Measurements from ENCODE around the gene CPNE7.

The CPNE7 gene

GRCh38 chr16:89575247-89576152 is at the start of gene CPNE7:
Gene CPNE7, plus strand, starts transcription at chr16:89575758. Its CDS starts 140 bp downstream, at chr16:89575898.
- no peak for DNase-seq

GRCh38 chr16:89529097-89529496 is 46.5 kb upstream of the CPNE7 start:
- no peak for DNase-seq

DNA sequence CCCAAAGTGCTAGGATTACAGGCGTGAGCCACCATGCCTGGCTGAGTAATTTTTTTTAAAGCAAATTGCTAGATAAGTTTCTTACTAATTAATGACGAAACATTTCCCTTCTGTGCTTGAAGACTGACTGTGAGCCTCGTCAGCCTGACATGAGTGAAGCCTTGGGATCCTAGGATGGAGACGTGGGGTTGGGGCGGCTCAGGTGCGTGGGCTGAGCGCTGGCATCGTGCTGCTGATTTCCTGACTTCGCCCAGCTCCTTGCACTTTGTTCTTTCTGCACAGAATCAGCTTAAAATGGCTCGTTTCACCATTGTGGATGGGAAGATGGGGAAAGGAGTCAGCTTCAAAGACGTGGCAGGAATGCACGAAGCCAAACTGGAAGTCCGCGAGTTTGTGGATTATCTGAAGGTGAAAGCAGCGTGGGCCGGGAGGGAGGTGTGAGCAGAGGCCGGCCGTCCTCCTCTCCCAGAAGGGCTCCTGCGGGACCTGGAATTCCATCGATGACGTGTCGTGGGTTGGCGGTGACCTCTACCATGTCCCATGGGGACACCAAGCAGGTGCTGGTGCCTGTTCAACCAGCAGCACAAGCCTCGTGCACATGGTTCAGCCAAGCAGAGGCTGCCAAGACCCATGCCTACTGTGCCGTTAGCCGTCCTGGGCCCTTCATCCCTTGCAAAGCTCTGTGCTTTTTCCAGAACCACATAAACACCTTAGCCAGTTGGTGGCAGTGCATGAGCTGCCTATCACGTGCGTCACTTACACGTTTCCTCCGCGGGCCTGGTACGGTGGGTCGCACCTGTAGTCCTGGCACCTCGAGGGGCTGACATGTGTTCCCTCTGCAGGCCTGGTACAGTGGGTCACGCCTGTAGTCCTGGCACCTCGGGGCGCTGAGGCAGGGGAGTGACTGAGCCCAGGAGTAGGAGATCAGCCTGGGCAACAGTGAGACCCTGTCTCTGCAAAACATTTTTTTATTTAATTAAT is 44.9 kb upstream of the CPNE7 start:
- no peak for DNase-seq

DNA sequence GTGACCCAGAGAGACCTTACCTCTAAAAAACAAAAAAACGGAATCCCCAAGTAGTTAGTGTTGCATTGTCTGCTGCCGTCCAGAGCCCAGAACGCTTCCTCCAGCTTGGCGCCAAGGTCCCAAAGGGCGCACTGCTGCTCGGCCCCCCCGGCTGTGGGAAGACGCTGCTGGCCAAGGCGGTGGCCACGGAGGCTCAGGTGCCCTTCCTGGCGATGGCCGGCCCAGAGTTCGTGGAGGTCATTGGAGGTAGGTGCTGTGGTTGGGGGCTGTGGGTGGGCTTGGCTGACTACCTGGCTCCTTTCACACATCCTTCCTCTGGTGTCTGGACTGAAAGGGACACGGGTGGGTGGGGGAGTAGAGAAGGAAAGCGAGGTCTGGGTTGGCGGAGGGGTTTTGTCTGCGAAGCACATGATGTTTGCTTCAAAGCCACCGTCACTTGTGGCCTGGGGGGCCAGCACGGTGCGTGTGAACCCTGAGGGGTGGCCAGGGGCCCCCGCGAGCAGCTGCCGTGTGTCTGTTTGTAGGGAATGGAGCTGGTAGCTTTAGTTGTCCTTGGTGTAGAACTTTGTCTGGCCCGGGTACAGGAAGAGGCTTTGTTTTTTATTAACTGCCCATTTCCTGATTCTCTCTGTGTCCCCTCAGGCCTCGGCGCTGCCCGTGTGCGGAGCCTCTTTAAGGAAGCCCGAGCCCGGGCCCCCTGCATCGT is 43.6 kb upstream of the CPNE7 start:
- no peak for DNase-seq

- no peak for DNase-seq
Measured at GRCh38 chr16:89534252-89534756, 41.3 kb upstream of the CPNE7 start.

DNA sequence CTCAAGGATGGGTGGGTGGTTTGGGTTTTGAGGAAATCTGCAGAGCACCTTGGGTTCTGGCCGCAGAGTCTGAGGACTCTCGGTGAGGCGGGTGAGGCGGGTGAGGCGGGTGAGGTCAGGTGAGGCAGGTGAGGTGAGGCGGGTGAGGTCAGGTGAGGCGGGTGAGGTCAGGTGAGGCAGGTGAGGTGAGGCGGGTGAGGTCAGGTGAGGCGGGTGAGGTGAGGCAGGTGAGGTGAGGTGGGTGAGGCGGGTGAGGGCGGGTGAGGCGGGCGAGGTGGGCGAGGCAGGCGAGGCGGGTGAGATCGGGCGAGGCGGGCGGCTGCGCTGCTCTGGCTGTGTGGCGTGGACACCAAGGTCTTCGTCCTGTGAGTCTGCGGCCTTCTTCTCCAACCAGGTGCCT is 39.2 kb upstream of the CPNE7 start:
- DNase-seq, result no peak

- DNase-seq, result no peak
Measured at GRCh38 chr16:89536886-89537548, 38.5 kb upstream of the CPNE7 start.

GRCh38 chr16:89537549-89537925 is 38.0 kb upstream of the CPNE7 start:
- no peak for DNase-seq

- no peak for DNase-seq
Measured at GRCh38 chr16:89538286-89538685, 37.3 kb upstream of the CPNE7 start.

- no peak for DNase-seq
Measured at GRCh38 chr16:89540557-89540956, 35.0 kb upstream of the CPNE7 start.

- DNase-seq, result no peak
Measured at GRCh38 chr16:89541792-89542191, 33.8 kb upstream of the CPNE7 start.

GRCh38 chr16:89544113-89544512 is 31.4 kb upstream of the CPNE7 start:
- no peak for DNase-seq

DNA sequence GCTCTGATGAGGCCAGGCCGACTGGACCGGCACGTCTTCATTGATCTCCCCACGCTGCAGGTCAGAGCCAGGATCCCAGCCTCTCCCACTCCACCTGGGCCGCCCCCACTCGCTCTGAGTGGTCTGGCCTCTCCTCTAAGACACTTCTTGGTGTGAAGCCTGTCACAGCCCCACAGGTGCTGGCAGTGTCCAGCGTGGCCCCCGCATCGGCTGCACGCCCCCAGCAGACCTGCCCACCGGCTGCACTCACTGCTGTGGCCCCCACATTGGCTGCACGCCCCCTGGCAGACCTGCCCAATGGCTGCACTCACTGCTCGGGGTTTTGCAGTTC is 30.9 kb upstream of the CPNE7 start:
- DNase-seq, result no peak

DNA sequence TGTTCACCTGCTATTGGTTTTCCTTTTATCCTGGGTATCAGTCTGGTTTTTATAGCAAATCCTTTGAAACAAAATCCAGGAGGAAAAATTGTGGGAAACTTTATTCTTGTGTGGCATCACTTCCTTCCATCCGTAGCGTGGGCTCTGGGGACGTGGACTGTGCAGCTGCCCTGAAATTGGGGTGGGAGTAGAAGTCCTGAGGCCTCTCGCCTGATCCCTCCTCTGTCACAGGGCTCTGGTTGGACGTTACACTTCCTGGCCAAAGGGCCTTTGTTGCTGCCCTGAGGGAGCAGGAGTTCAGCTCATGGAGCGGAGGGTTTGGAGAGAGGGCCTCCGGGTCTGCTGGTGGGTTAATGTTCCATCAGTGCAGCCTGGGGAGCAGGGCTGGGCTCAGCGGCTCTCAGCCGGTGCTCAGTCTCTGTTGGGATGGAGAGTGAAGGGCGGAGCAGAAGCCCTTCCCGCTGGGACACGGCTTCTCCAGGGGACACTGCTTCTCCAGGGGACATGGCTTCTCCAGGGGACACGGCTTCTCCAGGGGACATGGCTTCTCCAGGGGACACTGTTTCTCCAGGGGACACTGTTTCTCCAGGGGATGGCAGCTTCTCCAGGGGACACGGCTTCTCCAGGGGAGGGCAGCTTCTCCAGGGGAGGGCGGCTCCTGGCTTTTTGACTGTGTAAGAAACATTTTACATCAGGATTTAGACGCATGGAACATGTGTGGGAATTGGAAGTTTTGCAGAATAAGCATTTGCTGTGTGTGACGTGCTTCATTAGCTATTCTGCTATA is 30.3 kb upstream of the CPNE7 start:
- no peak for DNase-seq

GRCh38 chr16:89545831-89546574 is 29.6 kb upstream of the CPNE7 start:
- DNase-seq, result no peak

DNA sequence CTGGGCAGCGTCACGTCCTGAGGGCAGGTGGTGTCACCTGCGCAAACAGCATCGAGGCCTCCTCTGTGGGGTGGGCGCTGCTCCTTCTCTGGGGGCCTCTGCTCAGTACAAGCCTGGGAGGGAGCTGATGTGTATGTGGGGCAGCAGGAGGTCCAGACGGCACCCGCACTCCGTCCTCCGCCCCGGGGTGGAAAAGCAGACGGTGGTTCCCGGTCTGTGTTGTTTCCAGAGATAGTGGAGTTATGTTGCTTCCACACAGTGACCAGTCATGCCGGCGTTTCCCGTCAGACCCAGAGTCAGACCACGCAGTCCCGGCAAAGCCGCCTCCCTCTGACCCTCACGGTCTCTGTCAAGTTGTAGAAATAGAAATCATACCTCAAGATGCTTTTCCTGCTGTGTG is 28.8 kb upstream of the CPNE7 start:
- no peak for DNase-seq

DNA sequence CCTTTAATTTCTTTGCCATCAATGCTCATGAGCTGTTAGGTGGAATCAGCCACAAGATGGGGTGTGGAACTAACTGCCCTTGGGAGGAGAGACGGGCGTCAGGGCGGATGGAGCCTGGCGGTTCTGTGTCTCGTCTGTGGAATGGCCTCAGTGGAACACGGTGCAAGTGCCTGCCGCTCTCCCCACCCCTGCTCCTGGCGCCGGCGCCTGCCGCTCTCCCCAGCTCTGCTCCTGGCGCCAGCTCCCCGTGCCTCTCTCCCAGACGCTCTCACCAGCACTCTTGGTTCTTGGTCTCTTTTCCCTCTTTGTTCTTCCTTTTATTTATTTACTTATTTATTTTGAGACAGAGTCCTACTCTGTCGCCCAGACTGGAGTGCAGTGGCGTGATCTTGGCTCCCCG is 28.3 kb upstream of the CPNE7 start:
- DNase-seq, result no peak

GRCh38 chr16:89547860-89548259 is 27.7 kb upstream of the CPNE7 start:
- no peak for DNase-seq

DNA sequence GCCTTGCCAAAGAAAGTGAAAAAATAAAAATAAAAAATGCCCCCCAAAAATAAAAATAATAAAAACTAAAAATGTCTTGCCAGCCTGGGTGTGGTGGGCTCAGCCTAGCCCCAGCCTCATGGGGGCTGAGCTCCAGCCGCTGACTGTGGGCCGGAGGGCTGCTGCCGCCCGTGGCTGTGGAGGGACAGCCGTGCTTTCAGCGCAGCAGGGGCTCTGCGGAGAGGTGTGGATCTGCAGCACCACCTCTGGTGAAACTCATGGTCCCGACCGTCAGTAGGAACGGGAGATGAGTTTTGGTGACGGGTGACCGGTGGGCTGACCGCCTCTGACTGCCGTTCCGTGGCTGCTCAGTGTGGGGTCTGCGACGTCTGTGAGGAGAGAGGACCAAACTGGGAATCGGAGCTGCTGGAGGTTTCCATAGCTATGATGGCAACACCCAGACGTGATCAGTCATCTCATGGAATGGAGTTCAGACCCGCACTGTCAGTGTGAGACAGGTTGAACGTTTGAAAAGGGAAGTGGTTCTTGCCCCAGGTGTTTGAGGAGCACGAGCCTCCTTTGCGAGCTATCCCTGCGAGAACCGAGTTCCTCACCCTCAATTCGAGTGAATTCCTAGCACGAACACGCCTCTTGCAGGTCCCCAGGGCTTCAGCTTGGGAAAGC is 27.1 kb upstream of the CPNE7 start:
- no peak for DNase-seq

DNA sequence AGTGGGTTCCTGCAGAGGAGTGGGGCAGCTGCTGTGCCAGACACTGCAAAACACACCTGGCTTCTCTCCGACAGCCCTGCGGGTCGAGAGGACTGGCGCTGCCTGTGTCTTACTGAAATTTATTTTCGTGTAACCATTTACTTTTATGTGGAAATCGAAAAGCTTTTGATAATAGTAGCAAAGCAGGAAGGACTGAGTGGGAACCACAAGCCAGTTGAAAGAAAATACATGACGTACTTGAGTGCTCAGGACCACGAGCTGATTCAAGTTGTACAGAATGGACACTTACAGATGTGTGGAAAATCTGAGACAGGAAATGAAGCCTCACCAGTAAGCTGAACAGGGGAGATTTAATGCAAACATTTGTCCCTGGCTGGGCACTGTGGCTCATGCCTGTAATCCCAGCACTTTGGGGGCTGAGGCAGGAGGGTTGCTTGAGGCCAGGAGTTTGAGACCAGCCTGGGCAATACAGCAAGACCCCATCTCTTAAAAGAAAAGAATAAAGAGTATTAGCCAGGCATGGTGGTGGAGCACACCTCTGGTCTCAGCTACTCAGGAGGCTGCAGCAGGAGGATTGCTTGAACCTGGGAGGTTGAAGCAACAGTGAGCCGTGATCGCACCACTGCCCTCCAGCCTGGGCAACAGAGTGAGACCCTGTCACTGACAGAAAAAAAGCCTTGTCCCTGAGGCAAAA is 26.4 kb upstream of the CPNE7 start:
- DNase-seq, result no peak

Data from activated naive CD4-positive, alpha-beta T cell treated with anti-CD3 and anti-CD28 coated beads, Interleukin-2, amount 50 U/mL, for 16 hours (primary cell).